T-helper 17 cell (primary cell): ENCODE results near the gene RBCK1. TPM values are rescaled to one million over a fixed set of nuclear protein-coding genes. Genes with fewer than 3 reads are reported as not detected.
A peak's percentile ranks its signal among the peaks of the same experiment; 100 is the strongest.
"Not testable (repeated sequence)": the region's sequence is repeated elsewhere in the genome, so short reads cannot be mapped to it uniquely, and the experiment has no call there.

Experiments used
- ATAC-seq: fragments of 150-1000 bp; cut with Tn5 transposase; 2 replicates; pipeline ENCODE4 v1.10.0; 2021; ENCODE audit warnings: mild to moderate bottlenecking, moderate library complexity
- DNase-seq, 3 donors: peaks; one replicate each; pipeline versions ENCODE4 v3.0.0 to v3.0.0-alpha.2; 2020 to 2021
- H3K9me3 ChIP-seq: one replicate; pipeline ENCODE4 v1.7.0; 2013; ENCODE audit warnings: low read length, mild to moderate bottlenecking; ENCODE audit not compliant: control insufficient read depth, poor library complexity, severe bottlenecking
- H3K27ac Mint-ChIP-seq: one replicate; pipeline ENCODE4 v1.8.0; 2022; ENCODE audit warnings: mild to moderate bottlenecking, moderate library complexity, mixed read lengths
- H3K27me3 Mint-ChIP-seq: one replicate; pipeline ENCODE4 v1.8.0; 2022; ENCODE audit warnings: mixed read lengths
- H3K36me3 Mint-ChIP-seq: one replicate; pipeline ENCODE4 v1.8.0; 2022; ENCODE audit warnings: low read depth, mixed read lengths
- H3K4me1 Mint-ChIP-seq: one replicate; pipeline ENCODE4 v1.8.0; 2022; ENCODE audit warnings: mild to moderate bottlenecking, mixed read lengths
- H3K4me3 Mint-ChIP-seq: one replicate; pipeline ENCODE4 v1.8.0; 2022; ENCODE audit warnings: mild to moderate bottlenecking, moderate library complexity, mixed read lengths
- total RNA-seq, 4 donors: library from RNA in 2 of 4; stranded (reverse) in 2 of 4; gene quantifications; one replicate each; pipeline ENCODE4 v1.2.3 and lab custom pipeline; 2022 to 2026

RBCK1 gene
- total RNA-seq, 2 donors from 2014 or later: 62.1 to 72.7 TPM

- not testable (repeated sequence) for H3K9me3 ChIP-seq, ATAC-seq, H3K4me3 Mint-ChIP-seq
These were observed 43.9 kb downstream of the RBCK1 start for GRCh38 chr20:452021-452420.

GRCh38 chr20:454951-455350 is 46.9 kb downstream of the RBCK1 start:
- H3K4me1 Mint-ChIP-seq: peaks cover 15% of the 10 kb centered on the region
- H3K36me3 Mint-ChIP-seq: peaks cover 2% of the 10 kb centered on the region
- H3K9me3 ChIP-seq: no peaks in the 10 kb centered on the region
- no peaks in the 10 kb centered on the region for H3K27me3 Mint-ChIP-seq
- H3K27ac Mint-ChIP-seq: no peak overlapping the region
- no peak for DNase-seq
- no peak for ATAC-seq
- no peak overlapping the region for H3K4me3 Mint-ChIP-seq

More at GRCh38 chr20:452021-452420, 43.9 kb downstream of the RBCK1 start:
- H3K27ac Mint-ChIP-seq: peak overlapping the region; percentile 43
- H3K36me3 Mint-ChIP-seq, H3K27me3 Mint-ChIP-seq, H3K4me1 Mint-ChIP-seq, DNase-seq: not testable (repeated sequence)

DNA sequence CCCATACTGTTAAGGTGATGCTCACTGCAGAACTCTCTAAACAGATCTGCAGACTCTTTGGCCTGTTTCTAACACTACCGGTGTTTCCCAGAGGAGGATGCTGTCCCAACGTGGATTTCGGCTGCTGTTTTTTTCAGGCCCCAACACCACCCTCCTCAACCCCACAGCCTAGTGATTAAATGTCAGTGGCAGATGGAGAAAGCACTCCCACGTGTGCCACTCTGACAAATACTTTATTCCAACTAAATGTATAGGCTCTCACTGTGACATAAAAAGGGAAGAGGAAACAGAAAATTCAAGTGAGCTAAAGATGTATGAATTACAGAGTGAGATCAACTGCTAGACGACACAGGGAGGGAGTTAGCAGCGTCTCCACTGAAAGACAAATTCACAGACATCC is 50.7 kb downstream of the RBCK1 start:
- H3K4me3 Mint-ChIP-seq: peak overlapping the region; percentile 7
- H3K27ac Mint-ChIP-seq: peak overlapping the region; percentile 9
- peaks cover 2% of the 10 kb centered on the region for H3K36me3 Mint-ChIP-seq
- no peak for ATAC-seq
- DNase-seq: no peak
- peaks cover 28% of the 10 kb centered on the region for H3K4me1 Mint-ChIP-seq
- H3K9me3 ChIP-seq: no peaks in the 10 kb centered on the region
- H3K27me3 Mint-ChIP-seq: no peaks in the 10 kb centered on the region

- Mint-ChIP-seq H3K27me3 (no peaks in the 10 kb centered on the region), H3K4me3 (peak overlapping the region; percentile 53), H3K27ac (peak overlapping the region; percentile 32), H3K36me3 (peaks cover 2% of the 10 kb centered on the region), H3K4me1 (peaks cover 28% of the 10 kb centered on the region)
- DNase-seq (no peak), ATAC-seq (no peak)
- H3K9me3 ChIP-seq: no peaks in the 10 kb centered on the region
These were observed 52.1 kb downstream of the RBCK1 start for GRCh38 chr20:460180-460579.

DNA sequence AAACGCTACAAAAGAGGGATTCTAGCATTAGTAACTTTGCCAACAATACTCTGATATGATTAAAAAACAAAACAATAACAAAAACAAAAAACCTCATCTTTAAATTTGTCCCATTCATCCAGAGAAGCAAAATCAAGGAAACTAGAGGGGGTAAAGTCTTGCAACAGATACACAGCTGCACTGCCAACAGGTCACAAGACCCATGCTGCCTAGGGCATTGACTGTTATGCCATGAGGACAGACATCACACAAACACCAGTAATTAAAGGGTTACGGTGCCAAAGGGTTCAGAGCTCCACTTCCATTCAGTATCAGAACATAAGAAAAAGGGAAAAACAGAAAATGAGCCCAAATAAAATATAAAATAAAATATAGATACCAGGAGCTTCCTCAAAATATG is 52.6 kb downstream of the RBCK1 start:
- Mint-ChIP-seq H3K36me3 (peaks cover 2% of the 10 kb centered on the region), H3K27me3 (no peaks in the 10 kb centered on the region), H3K27ac (peak overlapping the region; percentile 32), H3K4me1 (peaks cover 28% of the 10 kb centered on the region), H3K4me3 (peak overlapping the region; percentile 53)
- no peak for ATAC-seq
- no peaks in the 10 kb centered on the region for H3K9me3 ChIP-seq
- no peak for DNase-seq

DNA sequence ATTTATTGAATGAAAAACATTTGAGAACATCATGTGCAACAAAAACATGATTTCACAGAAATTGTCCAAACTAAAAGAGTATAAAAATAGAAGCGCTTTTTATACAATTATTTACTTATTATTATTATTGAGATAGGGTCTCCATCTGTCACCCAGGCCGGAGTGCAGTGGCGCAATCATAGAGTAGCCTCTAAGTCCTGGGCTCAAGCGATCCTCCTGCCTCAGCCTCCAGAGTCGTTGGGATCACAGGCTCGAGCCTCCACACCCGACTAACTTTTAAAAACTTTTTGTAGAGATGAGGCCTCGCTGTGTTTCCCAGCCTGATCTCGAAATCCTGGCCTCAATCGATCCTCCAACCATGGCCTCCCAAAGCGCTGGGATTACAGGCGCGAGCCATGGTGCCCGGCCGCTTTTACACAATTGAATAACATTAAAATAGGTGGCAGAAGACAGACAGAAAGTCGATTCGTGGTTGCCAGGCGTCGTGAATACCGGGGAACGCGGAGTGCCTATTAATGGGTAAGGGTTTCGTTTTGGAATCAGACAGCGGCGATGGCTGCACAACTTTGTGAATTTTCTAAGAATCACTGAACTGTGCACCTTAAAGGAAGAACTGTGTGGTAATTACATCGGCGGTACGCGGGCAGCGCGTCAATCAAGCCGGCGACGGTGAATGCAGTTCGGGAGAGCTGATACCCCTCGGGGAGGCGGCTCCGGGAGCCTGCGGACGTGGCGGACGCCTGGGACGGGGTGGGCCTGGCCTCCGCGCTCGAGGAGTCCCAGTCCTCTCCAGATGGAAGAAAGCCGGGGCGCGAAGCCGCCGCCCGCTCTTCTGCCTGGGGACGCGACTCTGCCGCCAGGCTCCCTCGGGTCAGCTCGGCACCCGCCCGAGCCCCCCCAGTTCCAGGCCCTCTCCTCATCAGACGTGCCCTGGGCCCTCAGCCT is 53.4 kb downstream of the RBCK1 start:
- DNase-seq: peak in 2 of 3 donors; percentile 30 to 40
- peak overlapping the region; percentile 79 for H3K27ac Mint-ChIP-seq
- H3K36me3 Mint-ChIP-seq: no peaks in the 10 kb centered on the region
- H3K27me3 Mint-ChIP-seq: no peaks in the 10 kb centered on the region
- ATAC-seq: peak; percentile 44
- H3K9me3 ChIP-seq: no peaks in the 10 kb centered on the region
- peak overlapping the region; percentile 95 for H3K4me3 Mint-ChIP-seq
- H3K4me1 Mint-ChIP-seq: peaks cover 28% of the 10 kb centered on the region

DNA sequence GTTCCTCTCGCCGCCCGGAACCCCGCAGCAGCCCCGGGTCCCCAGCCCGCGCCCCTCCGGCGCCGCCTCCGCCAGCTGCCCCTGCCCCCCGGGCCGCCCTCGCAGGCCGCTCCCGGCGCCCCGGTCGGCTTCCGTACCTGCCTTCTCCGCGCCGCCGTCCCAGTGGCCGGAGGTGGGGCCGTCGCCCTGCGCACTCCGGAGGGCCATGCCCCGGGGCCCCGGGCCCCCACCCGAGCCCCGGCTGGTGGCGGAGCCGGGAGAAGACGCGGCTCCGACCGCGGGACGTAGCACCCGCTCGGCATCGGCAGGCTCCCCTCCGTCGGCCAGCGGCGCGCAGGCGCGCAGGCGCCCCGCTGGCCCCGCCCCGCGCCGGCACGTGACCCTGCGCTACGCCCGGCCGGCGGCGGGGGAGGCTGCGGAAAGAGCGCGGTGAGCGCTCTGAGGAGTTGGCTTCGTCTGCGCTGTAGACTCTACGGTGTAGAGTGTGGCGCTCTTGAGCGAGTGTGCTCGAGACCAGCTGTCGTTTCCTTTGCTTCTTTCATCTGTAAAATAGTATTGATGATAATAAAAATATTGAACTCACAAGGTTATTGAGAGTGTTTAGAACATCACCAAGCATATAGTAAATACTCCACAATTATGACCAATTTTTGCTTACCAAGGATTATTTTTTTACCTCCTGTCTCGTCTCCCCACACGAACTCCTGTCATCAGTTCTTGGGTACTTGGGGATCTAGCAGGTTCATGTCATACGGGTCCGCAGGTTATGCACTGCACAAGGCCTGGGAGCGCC is 54.3 kb downstream of the RBCK1 start, which contains the start of gene TBC1D20:
TBC1D20 (minus strand) TSS at position 335 of the 793 bp plus-strand sequence; CDS start at position 207, 128 bp downstream.
- peak within 1 kb of the TSS; percentile 79 for H3K27ac Mint-ChIP-seq
- peak within 1 kb of the TSS; percentile 95 for H3K4me3 Mint-ChIP-seq
- DNase-seq (peak; percentile 78 to 88 (median 85)), ATAC-seq (peak; percentile 97)
- peaks cover 26% of the 10 kb centered on the region for H3K4me1 Mint-ChIP-seq
- H3K9me3 ChIP-seq: no peaks in the 10 kb centered on the region
- H3K27me3 Mint-ChIP-seq: no peaks in the 10 kb centered on the region
- H3K36me3 Mint-ChIP-seq: no peaks in the 10 kb centered on the region

DNA sequence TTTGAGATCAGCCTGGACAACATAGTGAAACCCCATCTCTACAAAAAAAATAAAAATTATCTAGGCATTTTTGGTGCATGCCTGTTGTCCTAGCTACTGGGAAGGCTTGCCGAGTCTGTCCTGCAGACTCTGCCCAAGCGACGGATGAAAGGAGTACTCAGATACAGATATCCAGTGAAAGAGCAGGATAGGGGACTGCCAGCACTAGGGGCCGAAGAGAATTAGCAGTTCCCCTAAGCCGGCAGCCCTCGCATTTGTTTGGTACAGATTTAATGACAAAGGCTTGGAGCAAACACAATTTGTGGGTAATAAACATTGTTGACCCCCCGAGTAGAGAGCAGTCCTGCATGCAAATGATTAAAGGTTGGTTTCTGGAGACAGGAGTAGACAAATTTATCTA is 59.7 kb downstream of the RBCK1 start:
- H3K27me3 Mint-ChIP-seq: peaks cover 21% of the 10 kb centered on the region
- DNase-seq (no peak), ATAC-seq (no peak)
- no peak overlapping the region for H3K4me3 Mint-ChIP-seq
- no peak overlapping the region for H3K27ac Mint-ChIP-seq
- H3K36me3 Mint-ChIP-seq: no peaks in the 10 kb centered on the region
- H3K9me3 ChIP-seq: peaks cover 4% of the 10 kb centered on the region
- peaks cover 4% of the 10 kb centered on the region for H3K4me1 Mint-ChIP-seq

DNA sequence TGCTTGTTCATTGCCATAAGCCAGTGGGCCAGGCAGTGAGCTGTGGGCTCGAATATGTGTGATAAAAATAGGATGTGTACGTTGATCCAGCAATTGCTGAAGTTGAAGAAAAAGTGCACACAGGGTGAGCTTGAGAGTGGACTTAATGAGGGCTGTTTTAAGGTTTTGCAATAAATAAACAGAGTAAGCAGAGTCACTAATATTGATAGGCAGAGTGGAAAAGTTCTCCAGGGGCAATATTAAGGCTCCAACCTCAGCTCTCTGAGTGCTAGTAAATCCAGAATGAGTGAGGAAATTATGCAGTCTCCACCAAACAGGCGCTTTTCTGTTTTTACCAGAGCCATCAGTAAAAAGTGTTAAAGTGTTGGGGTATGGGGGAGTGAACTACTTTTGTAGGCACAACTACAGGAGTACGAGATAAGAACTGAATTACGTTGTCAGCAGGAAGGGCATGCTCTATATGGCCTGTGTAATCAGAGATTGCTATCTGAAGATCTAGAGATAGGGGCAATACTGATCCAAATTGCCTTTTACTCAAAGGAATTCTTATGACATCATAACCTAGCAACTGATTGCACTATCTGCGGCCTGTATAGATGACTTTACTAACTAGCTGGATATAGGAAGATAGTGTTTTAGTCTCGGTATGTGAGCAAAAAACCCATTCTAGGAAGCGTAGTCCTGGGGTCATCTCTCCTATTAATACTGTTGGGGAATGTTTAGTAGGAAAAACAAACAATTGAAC is 61.8 kb downstream of the RBCK1 start:
- Mint-ChIP-seq H3K4me1 (peaks cover 2% of the 10 kb centered on the region), H3K27me3 (peaks cover 21% of the 10 kb centered on the region), H3K36me3 (no peaks in the 10 kb centered on the region), H3K27ac (no peak overlapping the region), H3K4me3 (no peak overlapping the region)
- H3K9me3 ChIP-seq: peaks cover 4% of the 10 kb centered on the region
- ATAC-seq: no peak
- DNase-seq: no peak

DNA sequence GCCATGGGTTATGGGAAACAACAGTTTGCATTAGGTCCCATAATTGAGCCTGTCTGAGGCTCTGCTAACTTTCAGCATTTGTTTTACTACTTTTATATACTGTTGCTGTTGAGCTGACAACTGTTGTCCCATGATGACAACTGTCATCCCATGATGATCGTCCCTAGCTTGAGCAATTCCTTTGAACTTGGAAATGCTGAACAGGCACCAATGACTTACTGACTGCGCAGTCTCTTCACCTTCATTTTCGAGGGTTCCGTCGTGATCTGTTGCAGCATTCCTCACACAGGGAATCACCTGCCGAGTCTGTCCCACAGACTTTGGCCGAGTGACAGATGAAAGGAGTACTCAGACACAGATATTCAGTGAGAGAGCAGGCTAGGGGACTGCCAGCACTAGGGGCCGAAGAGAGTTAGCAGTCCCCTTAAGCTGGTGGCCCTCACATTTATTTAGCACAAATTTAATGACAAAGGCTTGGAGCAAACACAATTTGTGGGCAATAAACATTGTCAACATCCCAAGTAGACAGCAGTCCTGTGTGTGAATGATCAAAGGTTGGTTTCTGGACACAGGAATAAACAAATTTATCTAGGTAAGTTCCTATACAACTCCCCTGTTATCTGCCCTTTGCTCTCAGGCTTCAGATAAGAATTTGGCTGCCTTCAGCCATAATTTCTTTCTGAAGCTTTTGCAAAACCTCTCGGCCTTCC is 64.2 kb downstream of the RBCK1 start:
- no peak overlapping the region for H3K27ac Mint-ChIP-seq
- ATAC-seq: no peak
- DNase-seq: no peak
- H3K4me1 Mint-ChIP-seq: peaks cover 2% of the 10 kb centered on the region
- no peak overlapping the region for H3K4me3 Mint-ChIP-seq
- H3K9me3 ChIP-seq: peaks cover 4% of the 10 kb centered on the region
- H3K36me3 Mint-ChIP-seq: no peaks in the 10 kb centered on the region
- H3K27me3 Mint-ChIP-seq: peaks cover 21% of the 10 kb centered on the region

GRCh38 chr20:472889-473292 is 64.8 kb downstream of the RBCK1 start:
- no peak overlapping the region for H3K27ac Mint-ChIP-seq
- ATAC-seq: no peak
- H3K36me3 Mint-ChIP-seq: no peaks in the 10 kb centered on the region
- no peak for DNase-seq
- peaks cover 21% of the 10 kb centered on the region for H3K27me3 Mint-ChIP-seq
- H3K4me1 Mint-ChIP-seq: peaks cover 2% of the 10 kb centered on the region
- peaks cover 4% of the 10 kb centered on the region for H3K9me3 ChIP-seq
- no peak overlapping the region for H3K4me3 Mint-ChIP-seq

GRCh38 chr20:474581-474980 is 66.5 kb downstream of the RBCK1 start:
- Mint-ChIP-seq H3K4me1 (peaks cover 8% of the 10 kb centered on the region), H3K4me3 (no peak overlapping the region), H3K36me3 (peaks cover 2% of the 10 kb centered on the region), H3K27me3 (peaks cover 15% of the 10 kb centered on the region), H3K27ac (no peak overlapping the region)
- ATAC-seq (no peak), DNase-seq (no peak)
- H3K9me3 ChIP-seq: peaks cover 4% of the 10 kb centered on the region
